B cell (primary cell): Measurements from ENCODE around the gene TSHR. TPM values are rescaled to one million over a fixed set of nuclear protein-coding genes. Genes with fewer than 3 reads are reported as not detected.
A peak's percentile ranks its signal among the peaks of the same experiment; 100 is the strongest.

Experiments used
- ATAC-seq: fragments of 200-7000 bp; cut with Tn5 transposase; one replicate; pipeline ENCODE4 v1.10.0; 2021; ENCODE audit warnings: low read depth, mild to moderate bottlenecking, moderate number of reproducible peaks, moderate library complexity
- CTCF ChIA-PET: fragments of 350-600 bp; sonication (Branson Sonifier 250); formaldehyde crosslinking; loops from one replicate; lab custom pipeline; 2021; ENCODE audit warnings: antibody characterized with exemption, inconsistent platforms; lab: Charles Lee
- POLR2A ChIA-PET: fragments of 350-600 bp; sonication (Branson Sonifier 250); formaldehyde crosslinking; loops from one replicate; lab custom pipeline; 2021; ENCODE audit warnings: antibody characterized with exemption; lab: Charles Lee
- DNase-seq: peaks from one replicate; pipeline ENCODE4 v3.0.0; 2013
- H2AFZ ChIP-seq: 2 replicates; pipeline ENCODE4 v1.6.1; 2012; ENCODE audit warnings: mild to moderate bottlenecking, low read depth, low read length; ENCODE audit not compliant: insufficient read depth, poor library complexity, severe bottlenecking
- H3K27ac ChIP-seq, 2 donors: 1 replicate in 1 of 2; 2 replicates in 1 of 2; pipeline ENCODE4 v1.5.1; 2012 to 2013; ENCODE audit warnings: low read length in 2 of 2, mild to moderate bottlenecking in 2 of 2, moderate library complexity in 1 of 2
- H3K27me3 ChIP-seq, 4 experiments: fragments of 200-600 bp in 1 of 4; sonication (generic) in 1 of 4; replicated peaks in 1 of 4; 1 replicate in 2 of 4; 2 replicates in 2 of 4; pipeline versions ENCODE4 v1.6.1 to v1.7.0; 2013 to 2016; ENCODE audit warnings: low read length in 3 of 4, mild to moderate bottlenecking in 2 of 4, mixed read lengths in 1 of 4, moderate library complexity in 1 of 4; ENCODE audit not compliant: insufficient read depth in 4 of 4, control insufficient read depth in 3 of 4; ENCODE audit errors: control extremely low read depth in 1 of 4
- H3K36me3 ChIP-seq, 2 experiments: replicated peaks in 1 of 2; 1 replicate in 1 of 2; 2 replicates in 1 of 2; pipeline versions ENCODE4 v1.6.1 to v1.7.1; 2013; ENCODE audit warnings: low read length in 1 of 2; ENCODE audit not compliant: insufficient read depth in 2 of 2, control insufficient read depth in 1 of 2; ENCODE audit errors: control extremely low read depth in 1 of 2, extremely low read depth in 1 of 2
- H3K4me1 ChIP-seq, 2 donors: fragments of 200-600 bp in 1 of 2; sonication (generic) in 1 of 2; 1 replicate in 1 of 2; 2 replicates in 1 of 2; pipeline versions ENCODE4 v1.5.1 to v1.6.1; 2013 to 2017; ENCODE audit warnings: low read length in 2 of 2; ENCODE audit not compliant: control insufficient read depth in 2 of 2, insufficient read depth in 2 of 2
- H3K4me2 ChIP-seq: replicated peaks from 2 replicates; pipeline ENCODE3; 2012; ENCODE audit warnings: mild to moderate bottlenecking, low read depth, low read length; ENCODE audit not compliant: poor library complexity, severe bottlenecking
- H3K4me3 ChIP-seq, 5 experiments: fragments of 200-600 bp in 1 of 5; sonication (generic) in 1 of 5; 1 replicate in 3 of 5; 2 replicates in 2 of 5; pipeline versions ENCODE4 v1.5.1 to v1.7.0; 2011 to 2016; ENCODE audit warnings: low read length in 4 of 5, mild to moderate bottlenecking in 4 of 5, low read depth in 2 of 5, control low read depth in 1 of 5, moderate library complexity in 1 of 5; ENCODE audit not compliant: insufficient read depth in 1 of 5; ENCODE audit errors: control extremely low read depth in 1 of 5, extremely low read depth in 1 of 5
- H3K79me2 ChIP-seq: fragments of 200-600 bp; sonication (generic); one replicate; pipeline ENCODE4 v1.6.0; 2016; ENCODE audit warnings: low read length; ENCODE audit not compliant: control insufficient read depth, insufficient read depth
- H3K9ac ChIP-seq: fragments of 200-600 bp; sonication (generic); 2 replicates; pipeline ENCODE4 v1.6.1; 2017; ENCODE audit warnings: mild to moderate bottlenecking, low read length, moderate library complexity
- H3K9me3 ChIP-seq, 3 donors: one replicate each; pipeline versions ENCODE4 v1.6.1 to v1.7.1; 2013; ENCODE audit warnings: low read length in 2 of 3; ENCODE audit not compliant: control insufficient read depth in 2 of 3, insufficient read depth in 1 of 3; ENCODE audit errors: control extremely low read depth in 1 of 3
- H4K20me1 ChIP-seq: 2 replicates; pipeline ENCODE4 v1.6.0; 2012; ENCODE audit warnings: mild to moderate bottlenecking, low read length; ENCODE audit not compliant: insufficient read depth, control insufficient read depth, poor library complexity, severe bottlenecking
- H3K27ac Mint-ChIP-seq: one replicate; pipeline ENCODE4 v1.8.0; 2021; ENCODE audit warnings: mixed read lengths
- H3K27me3 Mint-ChIP-seq: one replicate; pipeline ENCODE4 v1.8.0; 2021; ENCODE audit warnings: mixed read lengths
- H3K4me1 Mint-ChIP-seq: one replicate; pipeline ENCODE4 v1.8.0; 2021; ENCODE audit warnings: mixed read lengths
- H3K4me3 Mint-ChIP-seq: one replicate; pipeline ENCODE4 v1.8.0; 2021; ENCODE audit warnings: mixed read lengths
- H3K9me3 Mint-ChIP-seq: one replicate; pipeline ENCODE4 v1.8.0; 2022; ENCODE audit warnings: mixed read lengths; ENCODE audit not compliant: insufficient read depth
- EZH2 ChIP-seq: IDR thresholded peaks from 2 replicates; pipeline ENCODE4 v1.6.1; 2012; ENCODE audit warnings: borderline replicate concordance, low read depth, mild to moderate bottlenecking, moderate library complexity, low read length; ENCODE audit not compliant: insufficient read depth, poor library complexity, severe bottlenecking
- WGBS: methylation state at CpG from one replicate; pipeline ENCODE4 v1.1.5; 2013; ENCODE audit warnings: missing lambda C conversion rate; ENCODE audit not compliant: insufficient coverage; 5-methylcytosine and 5-hydroxymethylcytosine counted together
- intact Hi-C: fragments of 100-400 bp; cut with micrococcal nuclease; formaldehyde crosslinking; loops from one replicate; pipeline ENCODE4 v1.10.0; 2022
- polyA minus RNA-seq: library from RNA; depleted of rRNA, polyadenylated mRNA; stranded (reverse); fragments of >200 nt; gene quantifications from 2 replicates; pipeline ENCODE4 v1.2.3, GENCODE V29; 2012
- polyA plus RNA-seq: library from polyadenylated mRNA; depleted of rRNA; stranded (reverse); fragments of >200 nt; gene quantifications from 2 replicates; pipeline ENCODE4 v1.2.3, GENCODE V29; 2012
- total RNA-seq, 2 donors: library from RNA; stranded (reverse); fragments of 120-200 nt in 1 of 2; gene quantifications; 1 replicate in 1 of 2; 2 replicates in 1 of 2; pipeline versions ENCODE4 v1.2.3 to v1.2.4, GENCODE V29; 2013 to 2022
- TF ChIP-seq, protein P1 (sequence below): fragments of 200-600 bp; IDR thresholded peaks from one replicate; pipeline ENCODE4 v1.8.0; 2022; ENCODE audit warnings: antibody characterized with exemption, mild to moderate bottlenecking

The TSHR gene
- total RNA-seq: 0.37 and 0.61 TPM in 2 replicates
- total RNA-seq (2013): 0.40 TPM
- polyA plus RNA-seq: 0.15 and 0.59 TPM in 2 replicates
- 1.3 and 4.2 TPM in 2 replicates for polyA minus RNA-seq

DNA sequence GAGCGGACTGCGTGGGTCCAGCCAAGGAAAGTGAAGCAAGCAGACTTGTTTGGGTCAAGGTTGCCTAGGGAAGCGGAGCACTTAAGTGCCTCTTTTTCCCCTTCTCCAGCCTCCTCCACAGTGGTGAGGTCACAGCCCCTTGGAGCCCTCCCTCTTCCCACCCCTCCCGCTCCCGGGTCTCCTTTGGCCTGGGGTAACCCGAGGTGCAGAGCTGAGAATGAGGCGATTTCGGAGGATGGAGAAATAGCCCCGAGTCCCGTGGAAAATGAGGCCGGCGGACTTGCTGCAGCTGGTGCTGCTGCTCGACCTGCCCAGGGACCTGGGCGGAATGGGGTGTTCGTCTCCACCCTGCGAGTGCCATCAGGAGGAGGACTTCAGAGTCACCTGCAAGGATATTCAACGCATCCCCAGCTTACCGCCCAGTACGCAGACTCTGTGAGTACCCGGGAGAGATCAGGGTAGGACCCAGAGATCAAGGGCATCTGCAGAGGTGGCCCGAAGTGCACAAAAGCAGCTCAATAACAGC is at the start of gene TSHR:
Gene TSHR, plus strand, starts transcription at position 206 of the 526 bp plus-strand sequence. Its CDS starts 60 bp downstream, at position 266.
- intact Hi-C loops: loop anchor here (2.0 to 5.0 kb wide), 3 partner anchors 107 to 507 kb away; no protein-coding TSS in a partner anchor
- Mint-ChIP-seq H3K27ac (no peak within 1 kb of the TSS), H3K9me3 (no peaks in the 10 kb centered on the region), H3K4me3 (peak within 1 kb of the TSS; percentile 88), H3K27me3 (peaks cover 6% of the 10 kb centered on the region), H3K4me1 (peaks cover 58% of the 10 kb centered on the region)
- Histone ChIP-seq H2AFZ (peak within 1 kb of the TSS; percentile 94), H4K20me1 (no peaks in the 10 kb centered on the region), H3K9ac (peak within 1 kb of the TSS; percentile 67), H3K27me3 (peaks cover 0 to 10% (median 4%) of the 10 kb centered on the region in 4 experiments), H3K27ac (no peak within 1 kb of the TSS), H3K4me2 (peak within 1 kb of the TSS; percentile 91), H3K4me3 (peak within 1 kb of the TSS; percentile 36 to 61 (median 53)), H3K79me2 (no peaks in the 10 kb centered on the region), H3K36me3 (no peaks in the 10 kb centered on the region), H3K4me1 (peaks cover 30 to 44% of the 10 kb centered on the region in 2 donors), H3K9me3 (peaks cover 0 to 3% (median 0%) of the 10 kb centered on the region in 3 donors)
- DNase-seq (peak; percentile 16), ATAC-seq (no peak)
- WGBS: 58% methylated on average over 20 of the region's 21 CpGs
- ChIA-PET CTCF (interaction anchor here (0.6 to 12.7 kb wide), 9 partner anchors 12 to 498 kb away, joined by 3 to 255 read pairs (median 5); partner anchors contain the start of gene CEP128), POLR2A (no interaction called here)
- TF ChIP-seq, protein P1, sequence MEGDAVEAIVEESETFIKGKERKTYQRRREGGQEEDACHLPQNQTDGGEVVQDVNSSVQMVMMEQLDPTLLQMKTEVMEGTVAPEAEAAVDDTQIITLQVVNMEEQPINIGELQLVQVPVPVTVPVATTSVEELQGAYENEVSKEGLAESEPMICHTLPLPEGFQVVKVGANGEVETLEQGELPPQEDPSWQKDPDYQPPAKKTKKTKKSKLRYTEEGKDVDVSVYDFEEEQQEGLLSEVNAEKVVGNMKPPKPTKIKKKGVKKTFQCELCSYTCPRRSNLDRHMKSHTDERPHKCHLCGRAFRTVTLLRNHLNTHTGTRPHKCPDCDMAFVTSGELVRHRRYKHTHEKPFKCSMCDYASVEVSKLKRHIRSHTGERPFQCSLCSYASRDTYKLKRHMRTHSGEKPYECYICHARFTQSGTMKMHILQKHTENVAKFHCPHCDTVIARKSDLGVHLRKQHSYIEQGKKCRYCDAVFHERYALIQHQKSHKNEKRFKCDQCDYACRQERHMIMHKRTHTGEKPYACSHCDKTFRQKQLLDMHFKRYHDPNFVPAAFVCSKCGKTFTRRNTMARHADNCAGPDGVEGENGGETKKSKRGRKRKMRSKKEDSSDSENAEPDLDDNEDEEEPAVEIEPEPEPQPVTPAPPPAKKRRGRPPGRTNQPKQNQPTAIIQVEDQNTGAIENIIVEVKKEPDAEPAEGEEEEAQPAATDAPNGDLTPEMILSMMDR: no peak
- TF ChIP-seq EZH2: no peak

DNA sequence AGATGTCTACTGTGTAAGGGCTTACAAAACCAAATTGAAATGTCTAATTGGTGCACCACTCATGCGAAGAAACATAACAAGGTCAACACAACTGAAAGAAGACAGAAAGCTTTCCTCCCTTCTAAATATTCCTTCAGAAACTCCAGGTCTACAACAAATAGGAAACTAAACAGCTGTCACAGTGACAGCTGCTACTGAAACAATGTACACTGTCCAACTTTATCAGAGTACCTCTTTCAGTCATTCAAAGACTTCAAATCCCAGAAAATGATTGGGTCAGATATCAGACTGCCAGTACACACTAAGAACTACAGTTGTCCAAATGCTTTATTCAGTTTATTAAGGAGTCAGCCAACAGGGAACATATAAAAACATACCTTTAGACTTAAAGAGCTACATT is 49.1 kb upstream of the TSHR start:
- no peaks in the 10 kb centered on the region for H3K27me3 Mint-ChIP-seq
- no peak overlapping the region for H3K4me3 Mint-ChIP-seq
- Histone ChIP-seq H3K9me3 (no peaks in the 10 kb centered on the region), H3K79me2 (no peaks in the 10 kb centered on the region), H3K36me3 (peaks cover 0 to 2% of the 10 kb centered on the region in 2 experiments), H3K27ac (no peak overlapping the region), H3K4me3 (no peak overlapping the region), H3K9ac (no peak overlapping the region), H3K4me2 (no peak overlapping the region), H2AFZ (no peak overlapping the region), H3K27me3 (no peaks in the 10 kb centered on the region), H3K4me1 (no peaks in the 10 kb centered on the region), H4K20me1 (no peaks in the 10 kb centered on the region)
- H3K27ac Mint-ChIP-seq: no peak overlapping the region
- DNase-seq: no peak
- intact Hi-C loops: no loop called here
- H3K4me1 Mint-ChIP-seq: no peaks in the 10 kb centered on the region
- no peak for ATAC-seq
- no peak for TF ChIP-seq EZH2
- TF ChIP-seq, protein P1: no peak
- ChIA-PET CTCF (no interaction called here), POLR2A (no interaction called here)
- no CpG with 5 or more reads among the region's 1 CpG for WGBS
- no peaks in the 10 kb centered on the region for H3K9me3 Mint-ChIP-seq
